Suppressor macrophage treated with lipopolysaccharide for 1 hour (primary cell): Measurements from ENCODE around the gene SLC27A4.
"Not testable (repeated sequence)": the region's sequence is repeated elsewhere in the genome, so short reads cannot be mapped to it uniquely, and the experiment has no call there.

ENCODE experiments used
- DNase-seq, 3 donors: peaks; one replicate each; pipeline ENCODE4 v3.0.0-alpha.2; 2020 to 2022

Gene SLC27A4

GRCh38 chr9:128325629-128326028 is 14.7 kb upstream of the SLC27A4 start:
- DNase-seq: no peak

- DNase-seq: no peak
These were observed 6.9 kb upstream of the SLC27A4 start for GRCh38 chr9:128333451-128333869.

GRCh38 chr9:128335161-128335560 is 5.2 kb upstream of the SLC27A4 start:
- no peak for DNase-seq

- no peak for DNase-seq
These were observed 4.4 kb upstream of the SLC27A4 start for GRCh38 chr9:128335914-128336313.

GRCh38 chr9:128337936-128338335 is 2.4 kb upstream of the SLC27A4 start:
- DNase-seq: no peak

- DNase-seq: not testable (repeated sequence)
These were observed 1.3 kb upstream of the SLC27A4 start for GRCh38 chr9:128338852-128339614.

- peak in 2 of 3 donors; percentile 16 to 37 for DNase-seq
These were observed 536 bp downstream of the SLC27A4 start for GRCh38 chr9:128340691-128341434.

- DNase-seq: peak; percentile 72 to 77 (median 75)
These were observed 1.1 kb downstream of the SLC27A4 start for GRCh38 chr9:128341435-128341849.

- no peak for DNase-seq
These were observed 2.8 kb downstream of the SLC27A4 start for GRCh38 chr9:128342971-128343680.

- no peak for DNase-seq
These were observed 3.5 kb downstream of the SLC27A4 start for GRCh38 chr9:128343855-128344254.

- DNase-seq: no peak
These were observed 4.7 kb downstream of the SLC27A4 start for GRCh38 chr9:128344931-128345605.

GRCh38 chr9:128349125-128349524 is 8.8 kb downstream of the SLC27A4 start:
- no peak for DNase-seq

GRCh38 chr9:128349772-128350171 is 9.4 kb downstream of the SLC27A4 start:
- no peak for DNase-seq

- DNase-seq: no peak
These were observed 15.1 kb downstream of the SLC27A4 start for GRCh38 chr9:128355451-128355850.

- DNase-seq: no peak
These were observed 17.8 kb downstream of the SLC27A4 start for GRCh38 chr9:128358090-128358489.

GRCh38 chr9:128358861-128359260 is 18.5 kb downstream of the SLC27A4 start:
- no peak for DNase-seq

GRCh38 chr9:128360826-128361225 is 20.5 kb downstream of the SLC27A4 start:
- no peak for DNase-seq

GRCh38 chr9:128361296-128361985 is 21.1 kb downstream of the SLC27A4 start:
- DNase-seq: no peak

GRCh38 chr9:128361986-128362646 is 21.8 kb downstream of the SLC27A4 start:
- DNase-seq: peak; percentile 79 to 84 (median 80)

- no peak for DNase-seq
These were observed 22.4 kb downstream of the SLC27A4 start for GRCh38 chr9:128362774-128363173.

- DNase-seq: no peak
These were observed 25.2 kb downstream of the SLC27A4 start for GRCh38 chr9:128365525-128365924.
